Endodermal cell (in vitro differentiated cells): Measurements from ENCODE around the gene SSR3. TPM values are rescaled to one million over a fixed set of nuclear protein-coding genes. Genes with fewer than 3 reads are reported as not detected.

ENCODE experiments used
- DNase-seq: peaks from one replicate; pipeline ENCODE4 v3.0.0-alpha.2; 2017
- H3K27ac ChIP-seq: 2 replicates; pipeline ENCODE4 v1.5.1; 2013; ENCODE audit warnings: mild to moderate bottlenecking, low read depth, low read length, moderate library complexity
- H3K27me3 ChIP-seq: 2 replicates; pipeline ENCODE4 v1.6.1; 2013; ENCODE audit warnings: mild to moderate bottlenecking, low read length, moderate library complexity; ENCODE audit not compliant: insufficient read depth, control insufficient read depth, poor library complexity, severe bottlenecking
- H3K36me3 ChIP-seq: 2 replicates; pipeline ENCODE4 v1.7.0; 2013; ENCODE audit warnings: mild to moderate bottlenecking, low read length, moderate library complexity; ENCODE audit not compliant: control insufficient read depth, insufficient read depth
- H3K4me1 ChIP-seq: one replicate; pipeline ENCODE4 v1.7.0; 2013; ENCODE audit warnings: low read length; ENCODE audit not compliant: control insufficient read depth, insufficient read depth
- H3K4me3 ChIP-seq: 2 replicates; pipeline ENCODE4 v1.5.1; 2013; ENCODE audit warnings: mild to moderate bottlenecking, low read length, moderate library complexity
- H3K9ac ChIP-seq: 2 replicates; pipeline ENCODE4 v1.6.1; 2013; ENCODE audit warnings: mild to moderate bottlenecking, low read length, moderate library complexity; ENCODE audit not compliant: poor library complexity, severe bottlenecking; ENCODE audit errors: extremely low read depth
- H3K9me3 ChIP-seq: 2 replicates; pipeline ENCODE4 v1.6.1; 2013; ENCODE audit warnings: mild to moderate bottlenecking, low read length, moderate library complexity; ENCODE audit not compliant: control insufficient read depth
- H3K27ac Mint-ChIP-seq: 2 replicates; pipeline ENCODE4 v1.8.0; 2020; ENCODE audit warnings: mixed read lengths
- H3K27me3 Mint-ChIP-seq: 2 replicates; pipeline ENCODE4 v1.8.0; 2021; ENCODE audit warnings: mild to moderate bottlenecking, mixed read lengths; ENCODE audit not compliant: insufficient read depth
- H3K36me3 Mint-ChIP-seq: 2 replicates; pipeline ENCODE4 v1.8.0; 2020; ENCODE audit warnings: low read depth, mixed read lengths
- H3K4me1 Mint-ChIP-seq: 2 replicates; pipeline ENCODE4 v1.8.0; 2020; ENCODE audit warnings: mixed read lengths
- H3K4me3 Mint-ChIP-seq: 2 replicates; pipeline ENCODE4 v1.8.0; 2020; ENCODE audit warnings: mild to moderate bottlenecking, moderate library complexity, mixed read lengths
- H3K9me3 Mint-ChIP-seq: 2 replicates; pipeline ENCODE4 v1.8.0; 2020; ENCODE audit warnings: mild to moderate bottlenecking, mixed read lengths
- CTCF ChIP-seq: fragments of 200-600 bp; sonication (generic); conservative IDR thresholded peaks from 2 replicates; pipeline ENCODE4 v1.5.0; 2021; ENCODE audit warnings: antibody characterized with exemption, mild to moderate bottlenecking
- WGBS, 2 experiments: methylation state at CpG; one replicate each; pipeline versions ENCODE4 v1.1.5 to v1.1.7; 2013; ENCODE audit warnings: missing lambda C conversion rate in 2 of 2, mixed read lengths in 1 of 2; ENCODE audit not compliant: insufficient coverage in 1 of 2, insufficient read length in 1 of 2; 5-methylcytosine and 5-hydroxymethylcytosine counted together
- total RNA-seq, 2 donors: library from RNA; stranded (reverse); fragmentation: NEBNext Ultra II Directional in 1 of 2; extraction: Animal tissue kit (Norgen Biotek cat#: 25700) in 1 of 2; gene quantifications; 2 replicates in 1 of 2; 3 replicates in 1 of 2; pipeline ENCODE4 v1.2.1, GENCODE V29; 2021

The SSR3 gene
- total RNA-seq, 2 donors from 2014 or later = 187 to 200 TPM

DNA sequence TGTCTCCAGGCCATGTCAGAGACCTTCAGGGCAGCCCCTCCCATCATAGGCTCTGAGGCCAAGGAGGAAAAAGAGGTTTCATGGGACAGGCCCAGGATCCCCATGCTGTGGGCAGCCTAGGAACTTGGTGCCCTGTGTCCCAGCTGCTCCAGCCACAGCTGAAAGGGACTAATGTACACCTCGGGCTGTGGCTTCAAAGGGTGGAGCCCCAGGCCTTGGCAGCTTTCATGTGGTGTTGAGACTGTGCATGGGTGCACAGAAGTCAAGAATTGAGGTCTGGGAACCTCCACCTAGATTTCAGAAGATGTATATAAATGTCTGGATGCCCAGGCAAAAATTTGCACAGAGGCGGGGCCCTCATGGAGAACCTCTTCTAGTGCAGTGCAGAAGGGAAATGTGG lies 6.6 kb upstream of the SSR3 start:
- H3K27me3 Mint-ChIP-seq = no peaks in the 10 kb centered on the region
- Histone ChIP-seq H3K9me3 (peaks cover 1% of the 10 kb centered on the region), H3K9ac (no peak overlapping the region), H3K27me3 (no peaks in the 10 kb centered on the region), H3K4me3 (no peak overlapping the region), H3K27ac (no peak overlapping the region), H3K4me1 (no peaks in the 10 kb centered on the region), H3K36me3 (no peaks in the 10 kb centered on the region)
- no peaks in the 10 kb centered on the region for H3K4me1 Mint-ChIP-seq
- no peak overlapping the region for H3K4me3 Mint-ChIP-seq
- no peak overlapping the region for H3K27ac Mint-ChIP-seq
- no peaks in the 10 kb centered on the region for H3K36me3 Mint-ChIP-seq
- no peak for DNase-seq
- WGBS, 2 experiments = 96 to 100% methylated on average over 1 to 2 of the region's 2 CpGs
- TF ChIP-seq CTCF = no peak
- H3K9me3 Mint-ChIP-seq = peaks cover 1% of the 10 kb centered on the region

GRCh38 chr3:156559321-156559720 lies 4.4 kb upstream of the SSR3 start:
- Histone ChIP-seq H3K9me3 (no peaks in the 10 kb centered on the region), H3K27me3 (no peaks in the 10 kb centered on the region), H3K9ac (no peak overlapping the region), H3K36me3 (no peaks in the 10 kb centered on the region), H3K4me3 (no peak overlapping the region), H3K27ac (no peak overlapping the region), H3K4me1 (no peaks in the 10 kb centered on the region)
- Mint-ChIP-seq H3K36me3 (no peaks in the 10 kb centered on the region), H3K27ac (no peak overlapping the region), H3K4me3 (no peak overlapping the region), H3K27me3 (no peaks in the 10 kb centered on the region), H3K4me1 (no peaks in the 10 kb centered on the region), H3K9me3 (no peaks in the 10 kb centered on the region)
- no peak for TF ChIP-seq CTCF
- 93% methylated on average over 1 of the region's 1 CpG; no CpG with 5 or more reads in 1 of the 2 experiments for WGBS, 2 experiments
- DNase-seq = no peak

- no peaks in the 10 kb centered on the region for H3K4me1 ChIP-seq
- H3K27ac ChIP-seq = no peak overlapping the region
- no peak overlapping the region for H3K27ac Mint-ChIP-seq
- TF ChIP-seq CTCF = no peak
- no peak overlapping the region for H3K4me3 Mint-ChIP-seq
- H3K4me1 Mint-ChIP-seq = peaks cover 5% of the 10 kb centered on the region
- H3K27me3 ChIP-seq = no peaks in the 10 kb centered on the region
- H3K9ac ChIP-seq = no peak overlapping the region
- no peaks in the 10 kb centered on the region for H3K9me3 Mint-ChIP-seq
- DNase-seq = no peak
- H3K27me3 Mint-ChIP-seq = no peaks in the 10 kb centered on the region
- peaks cover 3% of the 10 kb centered on the region for H3K36me3 Mint-ChIP-seq
- peaks cover under 1% of the 10 kb centered on the region for H3K36me3 ChIP-seq
- no peaks in the 10 kb centered on the region for H3K9me3 ChIP-seq
- H3K4me3 ChIP-seq = no peak overlapping the region
These were observed 3.5 kb upstream of the SSR3 start for GRCh38 chr3:156558389-156558788.
